ENCODE results near the gene SAT2.

The SAT2 gene

GRCh38 chr17:7652388-7653356 is 25.1 kb upstream of the SAT2 start:
- H3K4me3 ChIP-seq (ENCODE audit: severe bottlenecking): no peak overlapping the region
- H3K36me3 ChIP-seq (ENCODE audit: low read depth): no peaks in the 10 kb centered on the region
- H3K27ac ChIP-seq (ENCODE audit: poor library complexity, severe bottlenecking): no peak overlapping the region
- H3K27me3 ChIP-seq (ENCODE audit: insufficient read depth, poor library complexity, severe bottlenecking): peaks cover 41% of the 10 kb centered on the region
- H3K4me1 ChIP-seq (ENCODE audit: insufficient read depth, poor library complexity, severe bottlenecking): no peaks in the 10 kb centered on the region
- ATAC-seq (ENCODE audit: low read depth) (no peak), DNase-seq (ENCODE audit: low spot score) (no peak)
- no peak for TF ChIP-seq CTCF (IDR thresholded peaks at IDR 0.05; ENCODE audit: poor library complexity, severe bottlenecking)
- H3K9me3 ChIP-seq (ENCODE audit: severe bottlenecking): no peaks in the 10 kb centered on the region

- H3K27me3 ChIP-seq (ENCODE audit: insufficient read depth, poor library complexity, severe bottlenecking): peaks cover 41% of the 10 kb centered on the region
- no peak for DNase-seq (ENCODE audit: low spot score)
- no peaks in the 10 kb centered on the region for H3K36me3 ChIP-seq (ENCODE audit: low read depth)
- no peak overlapping the region for H3K4me3 ChIP-seq (ENCODE audit: severe bottlenecking)
- no peaks in the 10 kb centered on the region for H3K4me1 ChIP-seq (ENCODE audit: insufficient read depth, poor library complexity, severe bottlenecking)
- H3K9me3 ChIP-seq (ENCODE audit: severe bottlenecking): no peaks in the 10 kb centered on the region
- TF ChIP-seq CTCF (IDR thresholded peaks at IDR 0.05; ENCODE audit: poor library complexity, severe bottlenecking): no peak
- no peak for ATAC-seq (ENCODE audit: low read depth)
- H3K27ac ChIP-seq (ENCODE audit: poor library complexity, severe bottlenecking): no peak overlapping the region
Measured at GRCh38 chr17:7651665-7652387, 24.2 kb upstream of the SAT2 start.

- no peak for DNase-seq (ENCODE audit: low spot score)
Measured at GRCh38 chr17:7651097-7651664, 23.6 kb upstream of the SAT2 start.

GRCh38 chr17:7650509-7651096 is 23.0 kb upstream of the SAT2 start, which contains the start of gene ATP1B2:
TSS of gene ATP1B2 (plus strand) at chr17:7650926. CDS start at chr17:7651519, 593 bp downstream.
- Histone ChIP-seq H3K27me3 (ENCODE audit: insufficient read depth, poor library complexity, severe bottlenecking) (peaks cover 41% of the 10 kb centered on the region), H3K36me3 (ENCODE audit: low read depth) (no peaks in the 10 kb centered on the region), H3K27ac (ENCODE audit: poor library complexity, severe bottlenecking) (no peak within 1 kb of the TSS), H3K4me3 (ENCODE audit: severe bottlenecking) (no peak within 1 kb of the TSS), H3K9me3 (ENCODE audit: severe bottlenecking) (no peaks in the 10 kb centered on the region), H3K4me1 (ENCODE audit: insufficient read depth, poor library complexity, severe bottlenecking) (no peaks in the 10 kb centered on the region)
- no peak for TF ChIP-seq CTCF (IDR thresholded peaks at IDR 0.05; ENCODE audit: poor library complexity, severe bottlenecking)
- DNase-seq (ENCODE audit: low spot score): no peak
- peak; percentile 78 for ATAC-seq (ENCODE audit: low read depth)

More at GRCh38 chr17:7651097-7651664, 23.6 kb upstream of the SAT2 start:
- Histone ChIP-seq H3K27me3 (ENCODE audit: insufficient read depth, poor library complexity, severe bottlenecking) (peaks cover 41% of the 10 kb centered on the region), H3K4me1 (ENCODE audit: insufficient read depth, poor library complexity, severe bottlenecking) (no peaks in the 10 kb centered on the region), H3K36me3 (ENCODE audit: low read depth) (no peaks in the 10 kb centered on the region), H3K27ac (ENCODE audit: poor library complexity, severe bottlenecking) (no peak overlapping the region), H3K9me3 (ENCODE audit: severe bottlenecking) (no peaks in the 10 kb centered on the region), H3K4me3 (ENCODE audit: severe bottlenecking) (no peak overlapping the region)
- no peak for ATAC-seq (ENCODE audit: low read depth)
- TF ChIP-seq CTCF (IDR thresholded peaks at IDR 0.05; ENCODE audit: poor library complexity, severe bottlenecking): no peak
